K562 (cell line): ENCODE results near the gene ELAVL3. TPM values are rescaled to one million over a fixed set of nuclear protein-coding genes. Genes with fewer than 3 reads are reported as not detected.

Experiments used
- ATAC-seq: fragments of 200-7000 bp; cut with Tn5 transposase; 3 replicates; pipeline ENCODE4 v1.9.1; 2020; ENCODE audit warnings: moderate library complexity
- BruUV-seq: library from RNA; stranded (reverse); fragments of 400-500 nt; replicated peaks from 2 replicates; lab custom pipeline; 2021; lab: Mats Ljungman, UMichigan
- CTCF ChIA-PET: fragments of 300-600 bp; formaldehyde crosslinking; extraction: SDS; loops from one replicate; lab custom pipeline; 2021; ENCODE audit warnings: low intra/inter-chr PET ratio; lab: Yijun Ruan, JAX
- POLR2A ChIA-PET: fragments of 300-600, 350-650 bp; sonication (Branson Sonifier 250); formaldehyde crosslinking; extraction: SDS; loops from one replicate; lab custom pipeline; 2021; ENCODE audit warnings: antibody characterized with exemption, inconsistent platforms; lab: Yijun Ruan, JAX
- DNase-seq, 4 experiments: peaks; one replicate each; pipeline versions ENCODE4 v3.0.0 to v3.0.0-alpha.2; 2011 to 2018; ENCODE audit warnings: low spot score in 3 of 4, mixed read lengths in 3 of 4; ENCODE audit errors: extremely low read depth in 1 of 4
- FAIRE-seq: peaks from 2 replicates; lab custom pipeline; 2011; peaks lifted over from hg19 to GRCh38; lab: Jason Lieb, UNC
- H2AFZ ChIP-seq: 2 replicates; pipeline ENCODE4 v1.6.0; 2011; ENCODE audit warnings: low read depth, low read length, control low read depth, inconsistent platforms
- H3K27ac ChIP-seq: fragments of 200-600 bp; 3 replicates; pipeline ENCODE4 v1.8.0; 2011; ENCODE audit warnings: low read depth, mild to moderate bottlenecking, control low read depth, inconsistent platforms, low read length, moderate library complexity, mixed read lengths; ENCODE audit errors: extremely low read depth
- H3K27me3 ChIP-seq, 2 experiments: fragments of 300-600 bp in 1 of 2; 2 replicates in 1 of 2; 3 replicates in 1 of 2; pipeline versions ENCODE4 v1.6.0 to v1.8.0; 2011; ENCODE audit warnings: inconsistent platforms in 2 of 2, low read length in 2 of 2, mild to moderate bottlenecking in 1 of 2, mixed read lengths in 1 of 2, moderate library complexity in 1 of 2; ENCODE audit not compliant: control insufficient read depth in 2 of 2, insufficient read depth in 2 of 2
- H3K36me3 ChIP-seq: fragments of 300-600 bp; 3 replicates; pipeline ENCODE4 v1.8.0; 2011; ENCODE audit warnings: mild to moderate bottlenecking, low read length, inconsistent platforms; ENCODE audit not compliant: control insufficient read depth, insufficient read depth
- H3K4me1 ChIP-seq, 2 experiments: fragments of 200-600 bp in 1 of 2; replicated peaks in 1 of 2; 2 replicates in 1 of 2; 3 replicates in 1 of 2; pipeline versions ENCODE4 v1.5.1 to v1.8.0; 2011; ENCODE audit warnings: inconsistent platforms in 2 of 2, low read length in 2 of 2, mild to moderate bottlenecking in 1 of 2, mixed read lengths in 1 of 2, moderate library complexity in 1 of 2; ENCODE audit not compliant: control insufficient read depth in 2 of 2, insufficient read depth in 2 of 2
- H3K4me2 ChIP-seq: 2 replicates; pipeline ENCODE4 v1.6.1; 2011; ENCODE audit warnings: low read length, control low read depth, inconsistent platforms, mixed read lengths; ENCODE audit not compliant: insufficient read depth
- H3K4me3 ChIP-seq: fragments of 200-600 bp; sonication (generic), shearing (Covaris generic); 2 replicates; pipeline ENCODE4 v1.5.1; 2016; ENCODE audit warnings: control low read depth, inconsistent platforms
- H3K79me2 ChIP-seq: fragments of 200-600 bp; 3 replicates; pipeline ENCODE4 v1.8.0; 2011; ENCODE audit warnings: low read length, inconsistent platforms; ENCODE audit not compliant: control insufficient read depth, insufficient read depth
- H3K9ac ChIP-seq, 2 experiments: 2 replicates each; pipeline versions ENCODE4 v1.6.0 to v1.6.1; 2011; ENCODE audit warnings: low read depth in 2 of 2, low read length in 2 of 2, control low read depth in 1 of 2, inconsistent platforms in 1 of 2, mild to moderate bottlenecking in 1 of 2, mixed read lengths in 1 of 2; ENCODE audit not compliant: insufficient read depth in 1 of 2
- H3K9me1 ChIP-seq: one replicate; pipeline ENCODE4 v1.6.0; 2011; ENCODE audit warnings: inconsistent platforms, mild to moderate bottlenecking, low read length, moderate library complexity; ENCODE audit not compliant: control insufficient read depth, insufficient read depth
- H3K9me3 ChIP-seq: replicated peaks from 2 replicates; pipeline ENCODE4 v1.5.1; 2011; ENCODE audit warnings: low read depth, low read length, inconsistent platforms; ENCODE audit not compliant: control insufficient read depth, insufficient read depth
- H4K20me1 ChIP-seq: replicated peaks from 2 replicates; pipeline ENCODE4 v1.6.1; 2011; ENCODE audit warnings: low read length, inconsistent platforms, mixed read lengths; ENCODE audit not compliant: control insufficient read depth, insufficient read depth
- ARID3B ChIP-seq: fragments of 250-450 bp; sonication (Bioruptor Pico); IDR thresholded peaks from 2 replicates; pipeline ENCODE4 v1.4.0; 2020; ENCODE audit warnings: borderline replicate concordance
- CEBPG ChIP-seq, 3 experiments: fragments of 200-800 bp in 1 of 3; sonication (Bioruptor generic) in 1 of 3; sonication (generic) in 1 of 3; formaldehyde crosslinking in 1 of 3; IDR thresholded peaks in 2 of 3; conservative IDR thresholded peaks in 1 of 3; 2 replicates each; pipeline versions ENCODE4 v1.6.1 to v1.8.0; 2016 to 2022; ENCODE audit warnings: missing compliant biosample characterization in 2 of 3, missing genetic modification characterization in 2 of 3, mild to moderate bottlenecking in 1 of 3, missing genetic modification reagents in 1 of 3
- CREM ChIP-seq: IDR thresholded peaks from 2 replicates; pipeline ENCODE4 v1.6.1; 2014; ENCODE audit warnings: antibody characterized with exemption, low read depth
- CTCF ChIP-seq, 3 experiments: IDR thresholded peaks in 2 of 3; conservative IDR thresholded peaks in 1 of 3; 2 replicates each; pipeline ENCODE4 v1.5.1; 2011 to 2012; ENCODE audit warnings: low read length in 3 of 3, mild to moderate bottlenecking in 3 of 3, control low read depth in 2 of 3, improper control_type of control experiment in 1 of 3, inconsistent platforms in 1 of 3, low read depth in 1 of 3, mixed read lengths in 1 of 3, moderate library complexity in 1 of 3; ENCODE audit not compliant: insufficient read depth in 2 of 3
- CTCFL ChIP-seq: IDR thresholded peaks from 2 replicates; pipeline ENCODE4 v1.6.1; 2011; ENCODE audit warnings: borderline replicate concordance, low read depth, mild to moderate bottlenecking, moderate library complexity, low read length; ENCODE audit not compliant: insufficient read depth, poor library complexity, severe bottlenecking
- POLR2G ChIP-seq: fragments of 200-400 bp; formaldehyde crosslinking; IDR thresholded peaks from 2 replicates; pipeline ENCODE4 v1.6.1; 2017; ENCODE audit warnings: low read depth, mild to moderate bottlenecking, antibody characterized with exemption, low read length, moderate library complexity
- RAD21 ChIP-seq, 2 experiments: fragments of 250-450 bp in 1 of 2; fragments of 450-650 bp in 1 of 2; sonication (Bioruptor Pico) in 1 of 2; formaldehyde crosslinking in 1 of 2; IDR thresholded peaks in 1 of 2; conservative IDR thresholded peaks in 1 of 2; 2 replicates each; pipeline versions ENCODE4 v1.4.0 to v1.8.0; 2020 to 2022; ENCODE audit warnings: mild to moderate bottlenecking in 2 of 2, moderate library complexity in 1 of 2
- RBFOX2 ChIP-seq: fragments of 200-400 bp; formaldehyde crosslinking; IDR thresholded peaks from 2 replicates; pipeline ENCODE4 v1.6.1; 2017; ENCODE audit warnings: low read depth, mild to moderate bottlenecking, low read length, moderate library complexity
- SMARCA4 ChIP-seq: fragments of 450-650 bp; IDR thresholded peaks from 2 replicates; pipeline ENCODE4 v1.6.1; 2016
- ZNF512 ChIP-seq: IDR thresholded peaks from 2 replicates; pipeline ENCODE4 v1.6.1; 2016; ENCODE audit warnings: missing genetic modification characterization, missing compliant biosample characterization
- WGBS: fragments of 100-300 bp; shearing (Covaris generic); methylation state at CpG from one replicate; pipeline ENCODE4 v1.1.6; 2016; ENCODE audit warnings: low coverage, mixed read lengths; ENCODE audit not compliant: insufficient coverage; ENCODE audit errors: missing lambda C conversion rate; 5-methylcytosine and 5-hydroxymethylcytosine counted together
- in situ Hi-C: fragments of 300-500 bp; cut with MboI; formaldehyde crosslinking; loops from 4 replicates; pipeline ENCODE4 v1.15.0; 2018; ENCODE audit warnings: inconsistent platforms, mixed read lengths
- intact Hi-C: fragments of 100-400 bp; cut with micrococcal nuclease; formaldehyde crosslinking; loops from 2 replicates; pipeline ENCODE4 v1.14.2; 2022
- polyA plus RNA-seq, 8 experiments: library from polyadenylated mRNA; depleted of rRNA in 4 of 8; stranded (reverse) in 5 of 8; unstranded in 3 of 8; fragments of >200 nt; fragmentation: Nextera tagmentation in 2 of 8; fragmentation: Illumina TruSeq in 1 of 8; extraction: Ambion mirVana in 2 of 8; extraction: Trizol in 1 of 8; gene quantifications; 2 replicates each; pipeline versions ENCODE4 v1.2.1 to v1.2.3, GENCODE V29; 2011 to 2014; ENCODE audit warnings: inconsistent platforms in 1 of 8, missing spikeins in 1 of 8
- total RNA-seq, 7 experiments: library from RNA; depleted of rRNA in 6 of 7; stranded (reverse); fragments of >200 nt in 6 of 7; fragmentation: Illumina TruSeq in 2 of 7; extraction: Trizol in 2 of 7; gene quantifications; 2 replicates each; pipeline versions ENCODE4 v1.2.1 to v1.2.3, GENCODE V29; 2011 to 2021; ENCODE audit warnings: low replicate concordance in 1 of 7

Gene ELAVL3
- total and polyA plus RNA-seq, 9 of the 15 experiments (the other 6 are each of a cell fraction or from before 2014, with no cell fraction given) = not detected

- POLR2A ChIA-PET = no interaction called here
- in situ Hi-C loops (no loop called here), intact Hi-C loops (loop anchor here (2.0 kb wide), 1 partner anchor 30 kb away; no protein-coding TSS in a partner anchor)
- Histone ChIP-seq H2AFZ (0 out of 2 replicates have a peak overlapping the region, but pooled peaks have one; percentile 35), H3K9ac (peak overlapping the region in 1 of 2 experiments; percentile 65; a peak in 1 of 4 replicates), H3K9me3 (no peaks in the 10 kb centered on the region), H3K36me3 (peaks cover 29% of the 10 kb centered on the region; the same call in 1 of the 3 replicates), H3K27me3 (peaks cover 0 to under 1% of the 10 kb centered on the region in 2 experiments; a peak in 1 of 5 replicates), H3K4me3 (no peak overlapping the region), H3K79me2 (no peaks in the 10 kb centered on the region), H3K27ac (no peak overlapping the region), H3K4me1 (peaks cover 0 to 54% of the 10 kb centered on the region in 2 experiments; a peak in 3 of 5 replicates), H3K4me2 (no peak overlapping the region), H3K9me1 (no peaks in the 10 kb centered on the region), H4K20me1 (no peaks in the 10 kb centered on the region)
- ATAC-seq (peak; percentile 70), FAIRE-seq (peak; percentile 78), DNase-seq (peak; percentile 32 to 56 (median 42))
- BruUV-seq = no TSS peak
- 65% methylated on average over 22 of the region's 33 CpGs for WGBS
- CTCF ChIA-PET = interaction anchor here (0.7 to 0.8 kb wide), 2 partner anchors 30 to 135 kb away, joined by 3 to 5 read pairs; no protein-coding TSS in a partner anchor
- no peak for TF ChIP-seq ARID3B (CRISPR knock-in tag)
- TF ChIP-seq SMARCA4 = 0 out of 2 replicates have a peak, but pooled peaks have one; percentile 2
- peak; percentile 39 for TF ChIP-seq RBFOX2
- peak; percentile 46 to 52 (median 46) for TF ChIP-seq CTCF (IDR thresholded peaks at IDR 0.05 in 2 of 3, conservative IDR thresholded peaks at IDR 0.05 in 1 of 3; ENCODE audit: insufficient read depth in 2 of 3, low read depth in 1 of 3, low read length in 3 of 3)
- TF ChIP-seq CREM = no peak
- peak in 1 of 2 experiments; percentile 23; a peak in 1 of 4 replicates for TF ChIP-seq RAD21 (CRISPR knock-in tag; conservative IDR thresholded peaks at IDR 0.05 in 1 of 2, IDR thresholded peaks at IDR 0.05 in 1 of 2)
- 0 out of 2 replicates have a peak, but pooled peaks have one; percentile 12 for TF ChIP-seq POLR2G
- TF ChIP-seq CEBPG (CRISPR knock-in tag; IDR thresholded peaks at IDR 0.05) = peak; percentile 74
- TF ChIP-seq CEBPG (tag; conservative IDR thresholded peaks at IDR 0.05 in 1 of 2, IDR thresholded peaks at IDR 0.05 in 1 of 2) = no peak; a peak in 1 of 4 replicates
- peak; percentile 39 for TF ChIP-seq CTCFL
- TF ChIP-seq ZNF512 (tag) = peak; percentile 3; the same call in 1 of the 2 replicates
Observed at GRCh38 chr19:11452620-11453310, 28.1 kb downstream of the ELAVL3 start.
